Mucosa of descending colon (tissue), 3 donors: Measurements from ENCODE around the gene ANKRD44. TPM values are rescaled to one million over a fixed set of nuclear protein-coding genes. Genes with fewer than 3 reads are reported as not detected.

ENCODE experiments used
- ATAC-seq: fragments of 200-7000 bp; cut with Tn5 transposase; one replicate; pipeline ENCODE4 v1.9.1; 2020; ENCODE audit warnings: mild to moderate bottlenecking, moderate library complexity
- DNase-seq, 3 donors: peaks; one replicate each; pipeline ENCODE4 v3.0.0-alpha.2; 2020
- H3K36me3 ChIP-seq: fragments of 200-600 bp; one replicate; pipeline ENCODE4 v1.8.0; 2021; ENCODE audit warnings: low read depth, mild to moderate bottlenecking
- H3K4me1 ChIP-seq: fragments of 200-600 bp; one replicate; pipeline ENCODE4 v1.8.0; 2021; ENCODE audit warnings: low read depth, mild to moderate bottlenecking
- H3K4me3 ChIP-seq: fragments of 200-600 bp; one replicate; pipeline ENCODE4 v1.8.0; 2021; ENCODE audit warnings: mild to moderate bottlenecking
- H3K9me3 ChIP-seq: fragments of 200-600 bp; one replicate; pipeline ENCODE4 v1.8.0; 2021; ENCODE audit warnings: mild to moderate bottlenecking
- intact Hi-C, 2 donors: fragments of 100-400 bp; cut with DNase I in 1 of 2; cut with micrococcal nuclease in 1 of 2; formaldehyde crosslinking; loops; one replicate each; pipeline versions ENCODE4 v1.11.0 to v1.11.1; 2022; cut with DNase I, micrococcal nuclease
- total RNA-seq, 3 donors: library from RNA; stranded (reverse); fragmentation: NEBNext Ultra II Directional in 2 of 3; extraction: Animal tissue kit (Norgen Biotek cat#: 25700) in 2 of 3; gene quantifications; one replicate each; pipeline versions ENCODE4 v1.2.1 to v1.2.4, GENCODE V29; 2021 to 2023
- TF ChIP-seq, protein P1 (sequence below): fragments of 200-600 bp; IDR thresholded peaks from one replicate; pipeline ENCODE4 v1.8.0; 2022; ENCODE audit warnings: antibody characterized with exemption, mild to moderate bottlenecking
- donor health status: DM: no; HTN: no; CAD: no; lungs with moderate emphysema.
- donor health status: DM: no; HTN: no; CAD: no.
- donor health status: DM: no; HTN: yes; CAD: no.

The ANKRD44 gene
- total RNA-seq, 3 donors from 2014 or later = 9.7 to 25.7 (median 13.7) TPM

DNA sequence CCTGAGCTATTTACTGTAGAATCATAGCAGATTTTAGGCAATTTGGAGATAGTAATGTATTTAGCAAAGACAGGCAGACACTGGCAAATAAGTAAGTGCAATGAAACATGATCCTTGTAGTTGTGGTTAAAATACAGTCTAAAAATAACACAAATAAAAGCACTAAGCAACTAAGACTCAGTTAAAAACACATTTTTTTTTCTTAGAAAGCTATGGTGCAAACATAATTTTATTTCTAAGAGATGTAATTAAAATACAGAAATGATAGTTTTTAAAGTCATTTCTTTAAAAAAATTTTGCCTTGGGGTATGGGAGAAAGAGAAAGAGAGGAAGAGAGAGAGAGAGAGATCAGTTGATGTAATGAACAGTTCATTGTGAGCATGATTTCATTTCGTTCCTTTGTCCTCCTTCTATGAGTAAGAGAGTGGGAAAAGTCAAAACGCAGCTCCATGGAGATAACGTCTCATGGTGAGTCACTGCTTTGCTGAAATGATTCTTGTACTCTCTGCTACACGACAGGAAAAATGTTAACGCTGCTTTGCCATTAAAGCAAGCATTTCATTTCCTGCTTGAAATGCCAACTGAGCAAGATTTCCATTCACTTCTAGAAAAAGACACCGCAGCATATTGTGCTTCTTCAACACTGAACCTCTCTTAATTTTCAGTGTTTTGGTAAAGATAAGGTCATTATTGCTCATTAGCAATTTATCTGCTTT, 322.8 kb downstream of the ANKRD44 start:
- peak in 1 of 3 donors; percentile 18 for DNase-seq
- Histone ChIP-seq H3K4me3 (no peak overlapping the region), H3K36me3 (no peaks in the 10 kb centered on the region), H3K9me3 (no peaks in the 10 kb centered on the region), H3K4me1 (peaks cover 4% of the 10 kb centered on the region)
- ATAC-seq = peak; percentile 98
- TF ChIP-seq, protein P1, sequence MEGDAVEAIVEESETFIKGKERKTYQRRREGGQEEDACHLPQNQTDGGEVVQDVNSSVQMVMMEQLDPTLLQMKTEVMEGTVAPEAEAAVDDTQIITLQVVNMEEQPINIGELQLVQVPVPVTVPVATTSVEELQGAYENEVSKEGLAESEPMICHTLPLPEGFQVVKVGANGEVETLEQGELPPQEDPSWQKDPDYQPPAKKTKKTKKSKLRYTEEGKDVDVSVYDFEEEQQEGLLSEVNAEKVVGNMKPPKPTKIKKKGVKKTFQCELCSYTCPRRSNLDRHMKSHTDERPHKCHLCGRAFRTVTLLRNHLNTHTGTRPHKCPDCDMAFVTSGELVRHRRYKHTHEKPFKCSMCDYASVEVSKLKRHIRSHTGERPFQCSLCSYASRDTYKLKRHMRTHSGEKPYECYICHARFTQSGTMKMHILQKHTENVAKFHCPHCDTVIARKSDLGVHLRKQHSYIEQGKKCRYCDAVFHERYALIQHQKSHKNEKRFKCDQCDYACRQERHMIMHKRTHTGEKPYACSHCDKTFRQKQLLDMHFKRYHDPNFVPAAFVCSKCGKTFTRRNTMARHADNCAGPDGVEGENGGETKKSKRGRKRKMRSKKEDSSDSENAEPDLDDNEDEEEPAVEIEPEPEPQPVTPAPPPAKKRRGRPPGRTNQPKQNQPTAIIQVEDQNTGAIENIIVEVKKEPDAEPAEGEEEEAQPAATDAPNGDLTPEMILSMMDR = no peak
- intact Hi-C loops = no loop called here

DNA sequence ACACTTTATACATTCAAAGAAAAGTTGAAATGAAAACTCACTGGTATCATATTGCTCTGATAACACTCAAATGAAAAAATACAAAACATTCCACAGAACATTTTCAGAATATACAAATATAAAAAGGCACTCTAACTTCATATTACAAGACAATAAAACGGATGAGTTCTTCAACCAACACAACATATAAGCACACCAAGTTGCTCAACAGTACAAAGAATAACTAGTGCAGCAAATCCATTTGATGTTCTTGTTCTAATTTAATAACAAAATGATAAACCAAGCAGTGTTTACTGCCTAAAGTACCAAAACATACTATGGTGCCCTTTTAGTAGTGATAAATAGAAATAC, 323.3 kb downstream of the ANKRD44 start:
- no peak overlapping the region for H3K4me3 ChIP-seq
- peaks cover 4% of the 10 kb centered on the region for H3K4me1 ChIP-seq
- H3K9me3 ChIP-seq = no peaks in the 10 kb centered on the region
- DNase-seq (no peak), ATAC-seq (no peak)
- TF ChIP-seq, protein P1 = no peak
- intact Hi-C loops = no loop called here
- H3K36me3 ChIP-seq = no peaks in the 10 kb centered on the region

DNA sequence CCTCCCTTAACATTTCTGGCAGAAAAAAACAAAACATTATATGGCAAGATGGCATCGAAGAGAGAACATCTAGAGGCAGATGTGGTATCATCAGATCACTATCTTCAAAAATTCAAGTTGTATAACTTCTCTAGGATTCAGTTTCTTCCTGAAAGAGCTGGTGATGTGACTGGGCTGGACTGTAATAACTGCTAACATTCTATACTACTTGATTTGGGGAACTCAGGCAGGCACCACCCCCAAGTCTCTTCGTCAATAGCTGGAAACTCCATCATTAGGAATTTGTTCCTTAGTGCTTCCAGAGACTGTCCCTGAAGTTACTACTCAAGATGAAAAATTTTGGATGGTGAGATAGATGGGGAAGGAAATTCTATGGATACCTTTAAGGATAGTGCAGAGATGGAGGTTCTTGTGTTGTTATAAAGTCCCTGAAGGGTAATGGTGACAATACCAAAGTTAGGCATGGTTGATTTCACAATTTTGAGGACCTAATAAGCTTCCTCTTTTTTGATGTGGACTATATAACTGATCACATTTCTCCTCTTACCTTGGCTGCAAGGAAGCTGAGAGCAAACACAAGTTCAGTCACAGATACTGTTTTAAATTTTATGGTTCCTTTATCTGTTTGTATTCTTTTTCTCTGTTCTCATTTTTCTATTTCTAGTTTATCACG, 324.9 kb downstream of the ANKRD44 start:
- Histone ChIP-seq H3K9me3 (no peaks in the 10 kb centered on the region), H3K36me3 (no peaks in the 10 kb centered on the region), H3K4me1 (peaks cover 4% of the 10 kb centered on the region), H3K4me3 (no peak overlapping the region)
- DNase-seq = no peak
- TF ChIP-seq, protein P1 = no peak
- ATAC-seq = no peak
- intact Hi-C loops = no loop called here

DNA sequence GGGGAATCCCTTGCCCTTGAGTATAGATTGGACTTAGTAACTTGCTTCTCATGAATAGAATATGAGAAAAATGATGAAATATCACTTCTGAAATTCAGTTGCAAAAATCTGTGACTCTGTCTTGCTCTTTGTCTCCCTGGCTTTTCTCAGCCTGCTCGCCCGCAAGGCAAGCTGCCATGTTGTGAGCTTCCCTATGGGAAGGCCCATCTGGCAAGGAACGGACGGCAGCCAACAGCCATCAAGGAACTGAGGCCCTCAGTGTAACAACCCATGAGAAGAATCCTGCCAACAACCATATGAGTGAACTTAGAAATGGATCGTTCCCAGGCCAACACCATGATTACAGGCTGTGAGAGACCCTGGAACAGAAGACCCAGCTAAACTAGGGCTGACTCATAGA, 325.7 kb downstream of the ANKRD44 start:
- no peaks in the 10 kb centered on the region for H3K9me3 ChIP-seq
- intact Hi-C loops = no loop called here
- peaks cover 4% of the 10 kb centered on the region for H3K4me1 ChIP-seq

DNA sequence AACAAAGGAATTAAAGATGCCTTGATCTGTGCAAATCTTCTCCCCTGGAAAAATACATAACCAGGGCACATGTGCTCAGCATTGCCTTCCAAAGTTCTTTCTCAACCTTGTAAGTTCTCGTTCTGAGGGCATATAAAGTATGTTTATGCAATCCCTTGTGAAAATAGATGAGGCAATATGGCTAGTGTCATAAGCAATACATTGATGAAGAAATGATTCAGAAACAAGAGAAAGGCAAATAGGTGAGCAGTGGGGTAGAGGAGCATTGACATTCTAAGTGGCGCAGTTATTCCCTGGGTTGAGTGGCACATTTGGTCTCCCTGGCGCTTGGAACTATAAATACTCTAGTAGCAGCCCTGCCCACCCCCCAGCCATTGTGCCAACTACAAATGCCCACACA, 326.6 kb downstream of the ANKRD44 start:
- Histone ChIP-seq H3K4me1 (peaks cover 4% of the 10 kb centered on the region), H3K9me3 (no peaks in the 10 kb centered on the region), H3K36me3 (no peaks in the 10 kb centered on the region), H3K4me3 (no peak overlapping the region)
- intact Hi-C loops = no loop called here
- no peak for ATAC-seq
- TF ChIP-seq, protein P1 = no peak
- no peak for DNase-seq

More for the DNA sequence above, 325.7 kb downstream of the ANKRD44 start:
- Histone ChIP-seq H3K4me3 (no peak overlapping the region), H3K36me3 (no peaks in the 10 kb centered on the region)
- no peak for DNase-seq
- no peak for ATAC-seq
- TF ChIP-seq, protein P1 = no peak
